Neural cell (in vitro differentiated cells): ENCODE data around the gene SHISA7.

Experiments used
- CTCF ChIP-seq: fragments of 450-650 bp; IDR thresholded peaks from 2 replicates; pipeline ENCODE4 v1.5.1; 2014; ENCODE audit warnings: antibody characterized with exemption, mild to moderate bottlenecking, moderate library complexity; ENCODE audit not compliant: poor library complexity, severe bottlenecking
- MXI1 ChIP-seq: fragments of 450-650 bp; conservative IDR thresholded peaks from 2 replicates; pipeline ENCODE4 v1.6.1; 2014; ENCODE audit warnings: antibody characterized with exemption, mild to moderate bottlenecking; ENCODE audit not compliant: poor library complexity, severe bottlenecking
- POLR2AphosphoS5 ChIP-seq: IDR thresholded peaks from 2 replicates; pipeline ENCODE4 v1.6.1; 2012

GRCh38 chr19:55464662-55465054, 21.6 kb upstream of the SHISA7 start, which contains the start of gene C19orf85:
- TF ChIP-seq CTCF, result no peak
- TF ChIP-seq MXI1, result no peak
- TF ChIP-seq POLR2AphosphoS5, result no peak
